ENCODE measurements around the gene SLC22A13. TPM values are rescaled to one million over a fixed set of nuclear protein-coding genes. Genes with fewer than 3 reads are reported as not detected.
"Not testable (repeated sequence)": the region's sequence is repeated elsewhere in the genome, so short reads cannot be mapped to it uniquely, and the experiment has no call there.

SLC22A13 gene
- total and polyA plus RNA-seq, 8 donors: 0.05 to 0.69 (median 0.24) TPM; not detected in 1

DNA sequence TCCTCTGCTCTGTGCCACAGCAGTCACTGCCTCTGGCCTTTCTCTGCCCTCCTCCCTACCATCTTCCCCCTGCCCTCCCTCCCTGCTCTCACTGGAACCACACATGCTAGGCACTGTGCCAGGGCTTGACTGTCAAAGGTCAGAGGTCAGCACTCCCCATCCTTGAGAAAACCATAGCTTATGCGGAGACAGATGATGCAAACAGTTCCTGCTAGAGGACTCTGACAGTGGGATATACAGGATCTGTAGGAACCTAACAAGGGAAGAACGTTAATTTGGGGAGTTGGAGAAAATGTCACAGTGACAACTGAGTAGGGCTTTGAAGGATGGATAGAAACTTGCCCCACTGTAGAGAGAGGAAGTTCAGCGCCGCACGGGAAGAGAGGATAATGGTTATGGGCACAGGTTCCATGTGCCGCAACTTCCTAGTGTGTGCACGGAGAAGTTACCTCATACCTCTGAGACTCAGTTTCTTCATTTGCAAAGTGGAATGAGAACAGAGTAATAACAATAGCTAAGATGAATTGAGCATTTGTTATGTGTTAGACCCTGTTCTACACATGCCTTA lies 51.7 kb downstream of the SLC22A13 start:
- Histone ChIP-seq H3K27ac (no peak overlapping the region), H3K4me3 (no peak overlapping the region), H3K36me3 (no peaks in the 10 kb centered on the region), H3K27me3 (no peaks in the 10 kb centered on the region), H3K4me1 (no peaks in the 10 kb centered on the region), H3K9me3 (no peaks in the 10 kb centered on the region)
- intact Hi-C loops (cut with DNase I): no loop called here
- no peak for DNase-seq
- TF ChIP-seq, protein P1, sequence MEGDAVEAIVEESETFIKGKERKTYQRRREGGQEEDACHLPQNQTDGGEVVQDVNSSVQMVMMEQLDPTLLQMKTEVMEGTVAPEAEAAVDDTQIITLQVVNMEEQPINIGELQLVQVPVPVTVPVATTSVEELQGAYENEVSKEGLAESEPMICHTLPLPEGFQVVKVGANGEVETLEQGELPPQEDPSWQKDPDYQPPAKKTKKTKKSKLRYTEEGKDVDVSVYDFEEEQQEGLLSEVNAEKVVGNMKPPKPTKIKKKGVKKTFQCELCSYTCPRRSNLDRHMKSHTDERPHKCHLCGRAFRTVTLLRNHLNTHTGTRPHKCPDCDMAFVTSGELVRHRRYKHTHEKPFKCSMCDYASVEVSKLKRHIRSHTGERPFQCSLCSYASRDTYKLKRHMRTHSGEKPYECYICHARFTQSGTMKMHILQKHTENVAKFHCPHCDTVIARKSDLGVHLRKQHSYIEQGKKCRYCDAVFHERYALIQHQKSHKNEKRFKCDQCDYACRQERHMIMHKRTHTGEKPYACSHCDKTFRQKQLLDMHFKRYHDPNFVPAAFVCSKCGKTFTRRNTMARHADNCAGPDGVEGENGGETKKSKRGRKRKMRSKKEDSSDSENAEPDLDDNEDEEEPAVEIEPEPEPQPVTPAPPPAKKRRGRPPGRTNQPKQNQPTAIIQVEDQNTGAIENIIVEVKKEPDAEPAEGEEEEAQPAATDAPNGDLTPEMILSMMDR (IDR thresholded peaks at IDR 0.05): no peak
- no peak for ATAC-seq
- FAIRE-seq: no peak
- WGBS, 2 donors: 82 to 88% methylated on average over 7 of the region's 7 CpGs

GRCh38 chr3:38318766-38319671 lies 53.4 kb downstream of the SLC22A13 start:
- no peaks in the 10 kb centered on the region for H3K9me3 ChIP-seq
- no peak overlapping the region for H3K4me3 ChIP-seq
- TF ChIP-seq, protein P1 (IDR thresholded peaks at IDR 0.05): no peak
- FAIRE-seq (no peak), ATAC-seq (no peak), DNase-seq (no peak)
- no peaks in the 10 kb centered on the region for H3K36me3 ChIP-seq
- no peak overlapping the region for H3K27ac ChIP-seq
- intact Hi-C loops (cut with DNase I): no loop called here
- H3K27me3 ChIP-seq: no peaks in the 10 kb centered on the region
- WGBS, 2 donors: 85 to 88% methylated on average over 8 of the region's 8 CpGs
- no peaks in the 10 kb centered on the region for H3K4me1 ChIP-seq

DNA sequence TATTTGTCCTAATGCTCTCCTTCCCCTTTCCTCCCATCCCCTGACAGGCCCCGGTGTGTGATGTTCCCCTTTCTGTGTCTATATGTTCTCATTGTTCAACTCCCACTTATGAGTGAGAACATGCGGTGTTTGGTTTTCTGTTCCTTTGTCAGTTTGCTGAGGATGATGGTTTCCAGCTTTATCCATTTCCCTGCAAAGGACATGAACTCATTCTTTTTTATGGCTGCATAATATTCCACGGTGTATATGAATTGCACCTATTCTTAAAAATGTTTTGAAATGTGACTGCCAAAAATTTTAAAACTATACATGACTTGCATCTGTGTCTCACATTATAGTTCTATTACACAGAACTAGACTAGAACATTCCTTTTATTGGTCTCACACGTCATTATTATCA lies 55.0 kb downstream of the SLC22A13 start:
- FAIRE-seq; intact Hi-C loops (cut with DNase I): not testable (repeated sequence)

DNA sequence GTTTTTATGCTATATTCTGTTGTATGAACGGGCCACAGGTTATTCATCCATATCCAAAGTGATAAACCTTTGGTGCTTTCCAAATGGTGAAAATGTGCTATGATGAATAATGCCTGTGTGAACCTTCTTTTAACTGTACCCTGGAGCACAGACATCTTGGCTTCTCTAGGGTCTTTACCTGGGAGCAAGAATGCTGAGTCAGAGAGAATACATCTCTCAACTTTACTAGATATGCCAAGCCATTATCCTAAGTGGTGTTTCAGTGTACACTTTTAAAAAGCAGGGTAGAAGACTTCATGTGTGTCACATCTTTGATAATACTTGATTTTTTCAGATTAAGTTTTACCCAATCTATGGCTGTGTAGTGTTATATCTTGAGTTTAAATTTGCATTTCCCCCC lies 57.4 kb downstream of the SLC22A13 start:
- Histone ChIP-seq H3K27me3 (no peaks in the 10 kb centered on the region), H3K27ac (no peak overlapping the region), H3K36me3 (no peaks in the 10 kb centered on the region), H3K4me3 (no peak overlapping the region), H3K9me3 (no peaks in the 10 kb centered on the region), H3K4me1 (no peaks in the 10 kb centered on the region)
- no peak for ATAC-seq
- intact Hi-C loops (cut with DNase I): no loop called here
- DNase-seq: no peak
- 75 to 81% methylated on average over 1 of the region's 1 CpG for WGBS, 2 donors
- TF ChIP-seq, protein P1 (IDR thresholded peaks at IDR 0.05): no peak
- FAIRE-seq: no peak

More for the DNA sequence above, 55.0 kb downstream of the SLC22A13 start:
- H3K4me3 ChIP-seq, H3K36me3 ChIP-seq, H3K27ac ChIP-seq, DNase-seq, H3K27me3 ChIP-seq, ATAC-seq, H3K9me3 ChIP-seq, H3K4me1 ChIP-seq: not testable (repeated sequence)
- WGBS, 2 donors: 87 to 91% methylated on average over 4 of the region's 4 CpGs

GRCh38 chr3:38325256-38325655 lies 59.6 kb downstream of the SLC22A13 start:
- TF ChIP-seq, protein P1 (IDR thresholded peaks at IDR 0.05): no peak
- intact Hi-C loops (cut with DNase I): no loop called here
- DNase-seq (no peak), ATAC-seq (no peak), FAIRE-seq (no peak)
- no peak overlapping the region for H3K4me3 ChIP-seq
- no peaks in the 10 kb centered on the region for H3K36me3 ChIP-seq
- H3K4me1 ChIP-seq: no peaks in the 10 kb centered on the region
- 52 to 69% methylated on average over 2 of the region's 2 CpGs for WGBS, 2 donors
- H3K27me3 ChIP-seq: no peaks in the 10 kb centered on the region
- no peaks in the 10 kb centered on the region for H3K9me3 ChIP-seq
- H3K27ac ChIP-seq: no peak overlapping the region

Data from pancreas (tissue), 10 donors.